ENCODE data around the gene NRXN3. TPM values are rescaled to one million over a fixed set of nuclear protein-coding genes. Genes with fewer than 3 reads are reported as not detected.

The NRXN3 gene
- total RNA-seq, 4 donors from 2014 or later: 0.19 to 1.4 (median 0.40) TPM

DNA sequence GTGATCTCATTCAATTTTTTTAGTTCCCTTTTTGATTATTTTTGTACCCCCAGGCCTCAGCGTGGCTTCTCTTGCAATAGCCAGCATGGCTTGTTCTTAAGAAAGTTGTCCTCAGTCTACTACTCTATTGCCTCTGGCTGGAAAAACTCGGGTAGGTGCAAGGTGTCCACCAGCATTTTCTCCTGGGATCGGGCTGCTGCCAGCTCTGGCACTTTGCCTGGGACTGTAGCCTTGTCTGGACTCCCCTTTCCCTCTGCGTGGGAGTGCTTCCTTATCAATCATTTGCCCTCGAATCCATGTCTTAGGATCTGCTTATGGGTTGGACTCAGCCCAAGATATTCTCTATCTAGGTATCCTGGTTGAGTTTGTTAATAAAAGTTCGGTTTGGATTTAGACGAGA lies 1267.8 kb downstream of the NRXN3 start:
- DNase-seq (ENCODE audit: low spot score) (no peak), ATAC-seq (ENCODE audit: low FRiP score) (no peak)
- TF ChIP-seq, protein P1, sequence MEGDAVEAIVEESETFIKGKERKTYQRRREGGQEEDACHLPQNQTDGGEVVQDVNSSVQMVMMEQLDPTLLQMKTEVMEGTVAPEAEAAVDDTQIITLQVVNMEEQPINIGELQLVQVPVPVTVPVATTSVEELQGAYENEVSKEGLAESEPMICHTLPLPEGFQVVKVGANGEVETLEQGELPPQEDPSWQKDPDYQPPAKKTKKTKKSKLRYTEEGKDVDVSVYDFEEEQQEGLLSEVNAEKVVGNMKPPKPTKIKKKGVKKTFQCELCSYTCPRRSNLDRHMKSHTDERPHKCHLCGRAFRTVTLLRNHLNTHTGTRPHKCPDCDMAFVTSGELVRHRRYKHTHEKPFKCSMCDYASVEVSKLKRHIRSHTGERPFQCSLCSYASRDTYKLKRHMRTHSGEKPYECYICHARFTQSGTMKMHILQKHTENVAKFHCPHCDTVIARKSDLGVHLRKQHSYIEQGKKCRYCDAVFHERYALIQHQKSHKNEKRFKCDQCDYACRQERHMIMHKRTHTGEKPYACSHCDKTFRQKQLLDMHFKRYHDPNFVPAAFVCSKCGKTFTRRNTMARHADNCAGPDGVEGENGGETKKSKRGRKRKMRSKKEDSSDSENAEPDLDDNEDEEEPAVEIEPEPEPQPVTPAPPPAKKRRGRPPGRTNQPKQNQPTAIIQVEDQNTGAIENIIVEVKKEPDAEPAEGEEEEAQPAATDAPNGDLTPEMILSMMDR (IDR thresholded peaks at IDR 0.05): no peak

DNA sequence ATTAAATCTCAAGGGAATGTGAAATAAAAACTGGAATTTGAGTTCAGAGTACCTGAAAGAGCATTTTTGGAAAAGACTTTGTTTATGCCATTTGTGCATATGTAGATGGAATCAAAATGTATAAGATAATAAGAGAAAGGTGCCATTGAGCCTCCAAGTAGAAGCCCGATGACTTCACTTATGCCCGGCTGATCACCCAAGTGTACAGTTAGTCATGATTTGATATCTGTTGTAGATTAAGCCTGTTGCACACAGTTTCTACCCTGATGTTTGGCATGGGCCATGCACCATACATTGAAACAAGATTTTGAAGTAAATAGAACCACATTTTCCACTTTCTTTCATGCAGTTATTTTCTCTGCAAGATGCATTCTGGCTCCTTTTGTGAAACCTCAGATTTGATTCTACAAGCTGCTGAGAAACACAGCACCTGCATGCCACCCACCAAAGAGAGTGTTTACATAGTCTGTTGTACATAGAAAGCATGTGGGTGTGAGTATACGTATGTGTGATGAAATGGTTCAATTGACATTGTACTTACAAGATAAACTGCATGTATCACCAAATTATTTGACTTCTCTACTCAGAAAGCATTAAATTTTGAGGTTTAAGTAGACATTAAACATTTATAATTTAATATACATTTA lies 1268.6 kb downstream of the NRXN3 start:
- TF ChIP-seq, protein P1 (IDR thresholded peaks at IDR 0.05): no peak
- DNase-seq (ENCODE audit: low spot score): no peak
- ATAC-seq (ENCODE audit: low FRiP score): no peak

DNA sequence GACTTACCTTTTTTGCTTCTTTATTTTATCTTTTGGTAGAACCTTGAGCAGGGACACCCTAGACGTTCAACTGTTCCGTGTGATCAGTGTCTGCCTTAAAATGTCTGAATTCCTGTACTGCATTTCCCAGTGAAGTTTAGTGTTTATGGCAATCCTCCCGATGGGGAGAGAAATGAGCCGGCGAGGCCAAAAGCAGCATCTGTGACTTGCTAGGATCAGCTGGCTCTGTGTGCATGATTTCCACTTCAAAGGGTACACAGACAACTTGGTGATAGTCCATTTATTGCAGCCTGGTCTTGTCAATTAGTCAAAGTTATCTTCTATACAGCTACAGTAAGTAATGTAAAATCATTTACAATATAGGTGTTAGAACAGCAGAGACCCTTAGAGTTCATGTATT lies 1272.6 kb downstream of the NRXN3 start:
- TF ChIP-seq, protein P1 (IDR thresholded peaks at IDR 0.05): no peak
- ATAC-seq (ENCODE audit: low FRiP score) (no peak), DNase-seq (ENCODE audit: low spot score) (no peak)

DNA sequence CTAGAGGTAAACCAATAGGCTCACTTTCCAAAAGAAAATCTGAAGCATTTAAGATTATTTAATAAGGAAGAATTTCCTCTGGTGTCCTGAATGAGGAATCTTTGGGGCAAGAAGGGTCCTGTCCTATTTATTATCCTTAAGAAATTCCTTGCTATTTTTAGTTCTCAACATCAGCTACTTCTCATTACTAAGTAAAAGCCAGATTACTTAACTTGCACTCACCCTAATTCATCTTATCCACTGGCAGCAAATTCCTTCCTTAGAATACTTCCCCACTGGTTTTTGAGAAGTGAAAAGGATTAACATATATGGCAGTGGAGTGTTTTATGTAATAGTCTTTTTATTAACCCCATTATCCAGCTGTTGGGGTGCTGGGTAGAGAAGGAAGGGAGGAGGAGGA lies 1273.4 kb downstream of the NRXN3 start:
- ATAC-seq (ENCODE audit: low FRiP score) (no peak), DNase-seq (ENCODE audit: low spot score) (no peak)
- TF ChIP-seq, protein P1 (IDR thresholded peaks at IDR 0.05): no peak

DNA sequence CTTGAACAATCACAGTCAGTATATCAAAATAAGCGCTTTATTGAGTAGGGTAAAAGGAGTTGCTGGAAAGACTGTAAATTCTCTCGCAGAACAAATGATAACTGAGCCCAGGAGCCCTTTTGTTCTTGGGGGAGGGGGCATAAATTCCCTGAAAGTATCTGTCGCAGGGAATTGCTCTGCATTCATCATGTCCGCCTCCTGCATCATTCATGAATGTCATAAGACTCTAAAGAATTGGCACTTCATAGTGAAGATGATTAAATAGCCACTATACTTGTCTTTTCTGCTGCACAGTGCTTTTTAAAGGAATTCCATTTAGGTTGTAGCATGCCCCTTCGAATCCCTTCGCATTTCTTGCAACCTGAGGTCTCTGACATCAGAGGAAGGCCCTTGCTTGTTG lies 1278.8 kb downstream of the NRXN3 start:
- TF ChIP-seq, protein P1 (IDR thresholded peaks at IDR 0.05): no peak
- no peak for DNase-seq (ENCODE audit: low spot score)

DNA sequence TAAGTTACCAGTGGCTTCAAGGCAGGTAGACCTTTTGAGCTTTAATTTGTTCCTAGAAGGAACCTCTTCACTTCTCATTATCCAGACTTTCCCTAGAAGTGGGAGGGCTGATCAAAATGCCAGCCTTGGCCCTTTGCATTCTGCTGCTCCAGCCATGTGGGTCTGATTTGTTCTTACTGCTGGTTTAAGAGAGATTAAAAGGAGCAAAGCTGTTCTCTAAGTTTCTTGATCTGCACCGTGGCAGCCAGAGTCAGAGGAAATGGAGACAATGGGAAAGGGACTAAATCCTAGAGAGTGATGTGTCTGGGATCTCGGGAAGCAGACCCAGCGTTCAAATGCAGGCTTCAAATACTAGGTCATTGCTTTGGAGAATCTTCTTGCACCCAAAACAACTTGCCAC lies 1281.4 kb downstream of the NRXN3 start:
- TF ChIP-seq, protein P1 (IDR thresholded peaks at IDR 0.05): no peak
- DNase-seq (ENCODE audit: low spot score) (no peak), ATAC-seq (ENCODE audit: low FRiP score) (no peak)

More for the DNA sequence above, 1278.8 kb downstream of the NRXN3 start:
- no peak for ATAC-seq (ENCODE audit: low FRiP score)

DNA sequence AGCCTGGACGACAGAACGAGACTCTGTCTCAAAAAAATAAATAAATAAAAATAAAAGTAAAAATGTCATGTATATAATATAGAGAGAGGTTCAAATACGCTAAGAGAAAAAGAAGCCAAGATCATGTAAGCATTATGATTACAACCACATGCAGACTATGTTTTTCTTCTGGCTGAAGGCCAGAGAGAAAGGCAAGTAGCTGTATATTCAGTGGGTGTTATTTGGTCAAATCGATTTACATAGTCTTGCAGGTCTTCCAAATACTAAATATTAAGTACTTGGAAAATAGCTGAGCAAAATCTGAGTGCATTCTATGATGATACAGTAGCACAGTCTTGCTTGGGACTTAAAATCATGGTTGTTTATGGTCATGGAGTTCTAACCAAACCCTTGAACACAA lies 1283.1 kb downstream of the NRXN3 start:
- no peak for DNase-seq (ENCODE audit: low spot score)
- ATAC-seq (ENCODE audit: low FRiP score): no peak
- TF ChIP-seq, protein P1 (IDR thresholded peaks at IDR 0.05): no peak

Measured in omental fat pad (tissue), 4 donors.